ENCODE measurements around the gene SEL1L3. TPM values are rescaled to one million over a fixed set of nuclear protein-coding genes. Genes with fewer than 3 reads are reported as not detected.

Gene SEL1L3
- polyA plus RNA-seq, 4 donors = 16.3 to 25.4 (median 24.1) TPM

- DNase-seq (ENCODE audit: low read depth in 4 of 4, low spot score in 3 of 4) = no peak
Measured at GRCh38 chr4:25795566-25796454, 67.0 kb downstream of the SEL1L3 start.

GRCh38 chr4:25795091-25795490 lies 67.7 kb downstream of the SEL1L3 start:
- DNase-seq (ENCODE audit: low read depth in 4 of 4, low spot score in 3 of 4) = no peak

DNA sequence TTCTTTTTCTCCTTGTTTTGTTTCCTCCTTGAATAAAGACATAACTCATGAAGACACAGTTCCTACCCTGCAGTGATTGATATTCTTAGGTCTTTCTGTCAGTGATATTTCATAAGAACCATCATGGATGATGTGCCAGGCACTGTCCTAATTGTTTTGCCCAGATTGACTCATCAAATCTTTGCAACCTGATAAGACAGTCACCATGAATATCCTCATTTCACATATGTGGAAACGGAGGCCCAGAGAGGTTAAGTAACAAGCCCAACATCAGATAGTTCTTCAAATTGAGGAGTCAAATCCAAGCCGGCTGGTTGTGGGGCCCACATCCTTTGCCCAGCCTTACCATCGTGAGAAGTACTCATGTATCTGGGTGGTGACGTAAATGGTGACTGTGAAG lies 69.9 kb downstream of the SEL1L3 start:
- no peak for DNase-seq (ENCODE audit: low read depth in 4 of 4, low spot score in 3 of 4)

DNA sequence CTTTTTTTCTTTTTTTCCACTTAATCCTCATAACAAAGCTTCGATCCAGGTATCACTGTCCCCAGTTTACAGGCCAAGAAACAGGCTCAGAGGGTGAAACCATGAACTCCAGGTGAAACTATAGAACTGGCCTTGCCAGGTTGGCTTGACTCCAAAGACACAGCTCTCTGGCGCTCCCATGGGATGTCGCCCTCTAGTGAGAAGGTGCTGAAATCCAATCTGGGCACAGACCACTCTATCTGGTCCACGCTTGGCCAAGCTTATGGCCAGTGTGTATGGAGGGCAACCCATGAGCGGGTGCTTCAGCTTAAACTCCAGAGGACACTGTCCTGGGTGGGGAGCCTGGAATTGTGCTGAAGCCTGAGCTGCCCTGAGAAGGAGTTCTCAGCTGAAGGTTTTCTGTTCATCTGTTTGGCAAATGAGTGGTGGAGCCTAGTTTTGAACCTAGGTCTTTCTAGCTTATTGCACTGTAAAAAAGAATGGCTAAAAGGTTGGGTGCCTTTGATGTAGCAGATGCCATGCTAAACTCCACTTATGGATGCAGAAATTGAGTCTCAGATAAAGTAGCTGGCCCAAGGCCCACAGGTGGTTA lies 70.5 kb downstream of the SEL1L3 start:
- no peak for DNase-seq (ENCODE audit: low read depth in 4 of 4, low spot score in 3 of 4)

GRCh38 chr4:25790024-25790423 lies 72.8 kb downstream of the SEL1L3 start:
- DNase-seq (ENCODE audit: low read depth in 4 of 4, low spot score in 3 of 4) = no peak

- no peak for DNase-seq (ENCODE audit: low read depth in 4 of 4, low spot score in 3 of 4)
Measured at GRCh38 chr4:25788703-25789238, 74.0 kb downstream of the SEL1L3 start.

DNA sequence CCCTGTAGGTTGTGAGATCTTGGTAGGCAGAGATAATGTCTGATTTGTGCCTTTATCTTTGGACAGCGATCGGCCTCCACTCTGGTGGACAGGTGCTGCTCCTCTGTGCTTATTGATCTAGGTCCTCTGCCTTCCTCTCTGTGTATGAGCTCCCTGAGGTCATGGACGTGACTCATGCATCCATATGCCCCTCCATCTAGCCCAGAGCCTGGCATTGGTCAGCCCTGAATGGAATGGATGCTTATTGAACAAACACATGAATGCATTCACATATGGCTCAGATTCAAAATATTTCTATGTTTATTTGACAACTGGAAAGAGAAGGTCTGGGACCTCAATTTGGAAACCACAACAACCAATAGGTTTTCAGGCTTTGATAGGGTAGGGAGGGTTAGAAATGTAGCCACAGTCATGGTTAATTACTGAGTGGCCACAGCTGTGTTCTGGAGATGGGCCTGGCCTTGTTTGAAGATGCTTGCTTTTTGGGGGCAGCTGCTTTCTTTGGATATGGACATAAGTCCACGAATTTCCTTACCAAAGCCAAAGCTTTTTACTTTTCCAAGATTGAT lies 76.2 kb downstream of the SEL1L3 start:
- peak in 3 of 4 donors; percentile 42 to 49 (median 43) for DNase-seq (ENCODE audit: low read depth in 4 of 4, low spot score in 3 of 4)

DNA sequence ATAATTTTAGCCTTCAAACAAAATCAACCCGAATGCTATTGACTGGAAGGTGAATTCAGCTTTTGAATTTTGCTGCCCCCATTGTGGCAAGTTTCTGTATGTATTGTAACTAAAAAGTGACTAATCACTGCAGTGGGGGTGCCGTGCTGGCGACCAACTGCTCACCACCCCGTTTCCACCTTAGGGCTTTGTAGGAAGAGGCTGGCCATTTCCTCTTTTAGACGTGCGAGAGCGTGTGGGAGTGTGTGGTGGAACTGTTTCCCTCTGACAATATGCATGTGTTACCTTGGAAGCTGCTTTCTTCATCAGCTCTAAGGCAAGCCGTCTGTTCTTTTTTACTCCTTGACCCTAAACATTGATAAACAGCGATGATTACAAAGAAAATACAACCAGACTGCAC lies 78.8 kb downstream of the SEL1L3 start:
- DNase-seq (ENCODE audit: low read depth in 4 of 4, low spot score in 3 of 4) = no peak

- no peak for DNase-seq (ENCODE audit: low read depth in 4 of 4, low spot score in 3 of 4)
Measured at GRCh38 chr4:25783126-25783525, 79.7 kb downstream of the SEL1L3 start.

- DNase-seq (ENCODE audit: low read depth in 4 of 4, low spot score in 3 of 4) = no peak
Measured at GRCh38 chr4:25782482-25782881, 80.3 kb downstream of the SEL1L3 start.

DNA sequence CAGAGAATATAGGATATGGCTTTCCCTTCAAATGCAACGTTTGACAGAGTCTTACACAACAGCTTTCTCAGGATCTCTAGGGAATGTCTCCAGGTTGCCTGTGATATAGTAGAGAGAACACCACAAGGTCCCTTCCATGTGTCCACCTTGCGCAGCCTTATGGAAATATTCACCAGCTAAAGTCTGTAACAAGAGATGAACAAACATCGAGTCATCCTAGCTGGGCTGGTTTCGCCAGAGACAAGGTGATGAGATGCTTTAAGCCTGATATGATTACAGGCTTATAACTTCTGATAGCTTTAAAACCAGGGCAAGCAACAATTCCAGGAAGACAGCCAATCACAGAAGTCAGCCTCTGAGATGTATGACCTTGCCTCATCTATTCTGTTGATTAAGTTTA lies 83.8 kb downstream of the SEL1L3 start:
- no peak for DNase-seq (ENCODE audit: low read depth in 4 of 4, low spot score in 3 of 4)

DNA sequence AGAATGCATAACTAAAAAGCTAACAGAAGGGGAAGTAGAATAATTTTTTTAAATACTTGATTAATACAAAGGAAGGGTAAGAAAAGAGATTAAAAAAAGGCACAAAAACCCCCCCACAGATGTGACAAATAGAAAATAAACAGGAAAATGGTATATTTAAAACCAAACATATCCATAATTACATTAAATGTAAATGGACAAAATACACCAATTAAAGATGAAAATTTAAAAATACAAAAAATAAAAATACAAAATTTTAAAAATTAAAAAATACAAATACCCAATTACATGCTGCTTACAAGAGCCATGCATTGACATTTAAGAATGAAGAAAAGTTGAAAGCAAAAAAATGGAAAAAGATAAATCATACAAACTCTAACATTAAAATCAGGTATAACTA lies 86.0 kb downstream of the SEL1L3 start:
- DNase-seq (ENCODE audit: low read depth in 4 of 4, low spot score in 3 of 4) = no peak

DNA sequence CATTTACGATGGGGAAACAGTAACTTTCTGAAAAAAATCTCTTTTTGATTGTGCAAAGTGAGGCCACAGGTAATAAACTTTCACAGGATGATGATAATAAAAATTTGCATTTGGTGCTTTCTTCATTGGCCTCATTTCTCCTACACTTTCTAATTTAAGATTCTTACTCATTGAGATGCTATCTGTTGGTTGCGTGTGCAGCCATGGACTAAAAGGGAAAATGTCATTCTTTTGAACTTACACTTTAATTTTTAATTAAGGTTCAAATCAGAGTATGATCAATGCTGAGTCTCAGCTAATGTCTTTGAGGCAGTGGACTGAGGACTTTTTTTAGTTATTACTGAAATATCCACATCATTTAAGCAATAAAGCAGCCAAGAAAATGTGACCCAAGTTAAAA lies 87.6 kb downstream of the SEL1L3 start:
- DNase-seq (ENCODE audit: low read depth in 4 of 4, low spot score in 3 of 4) = no peak

DNA sequence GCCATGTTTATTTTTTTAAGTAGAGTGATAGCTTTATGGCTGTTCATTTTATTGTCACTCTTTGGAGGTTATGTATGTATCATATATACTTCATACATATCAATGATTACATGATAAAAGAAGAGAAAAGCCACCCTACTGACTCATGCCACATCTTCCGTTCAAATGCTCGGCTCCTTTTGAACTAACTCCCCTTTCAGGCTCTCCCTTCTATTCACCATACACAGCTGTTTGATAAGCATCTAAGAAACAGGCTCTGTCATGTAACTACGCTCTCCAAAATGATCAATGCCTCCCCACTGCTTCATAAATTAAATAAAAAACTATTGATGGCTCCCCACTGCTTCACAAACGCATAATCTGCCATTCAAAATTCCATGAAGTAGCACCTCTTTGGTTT lies 89.4 kb downstream of the SEL1L3 start:
- DNase-seq (ENCODE audit: low read depth in 4 of 4, low spot score in 3 of 4) = no peak

GRCh38 chr4:25771672-25772071 lies 91.1 kb downstream of the SEL1L3 start:
- no peak for DNase-seq (ENCODE audit: low read depth in 4 of 4, low spot score in 3 of 4)

- no peak for DNase-seq (ENCODE audit: low read depth in 4 of 4, low spot score in 3 of 4)
Measured at GRCh38 chr4:25770847-25771246, 91.9 kb downstream of the SEL1L3 start.

GRCh38 chr4:25769251-25769650 lies 93.5 kb downstream of the SEL1L3 start:
- no peak for DNase-seq (ENCODE audit: low read depth in 4 of 4, low spot score in 3 of 4)

GRCh38 chr4:25767877-25768725 lies 94.7 kb downstream of the SEL1L3 start:
- peak; percentile 40 to 67 (median 53) for DNase-seq (ENCODE audit: low read depth in 4 of 4, low spot score in 3 of 4)

GRCh38 chr4:25760518-25761157 lies 102.2 kb downstream of the SEL1L3 start:
- no peak for DNase-seq (ENCODE audit: low read depth in 4 of 4, low spot score in 3 of 4)

DNA sequence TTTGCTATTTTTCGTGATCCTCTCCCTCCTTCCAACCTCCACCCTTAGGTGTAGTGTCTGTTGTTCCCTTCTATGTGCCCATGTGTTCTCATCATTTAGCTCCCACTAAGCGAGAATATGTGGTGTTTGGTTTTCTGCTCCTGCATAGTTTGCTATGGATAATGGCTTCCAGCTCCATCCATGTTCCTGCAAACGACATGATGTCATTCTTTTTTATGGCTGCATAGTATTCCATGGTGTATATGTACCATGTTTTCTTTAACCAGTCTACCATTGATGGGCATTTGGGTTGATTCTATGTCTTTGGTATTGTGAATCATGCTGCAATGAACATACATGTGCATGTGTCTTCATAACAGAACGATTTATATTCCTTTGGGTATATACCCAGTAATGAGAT lies 102.7 kb downstream of the SEL1L3 start:
- no peak for DNase-seq (ENCODE audit: low read depth in 4 of 4, low spot score in 3 of 4)

Measured in right renal pelvis (tissue), 4 donors.